GM23338 (cell line): ENCODE measurements around the gene DCAF7. TPM values are rescaled to one million over a fixed set of nuclear protein-coding genes. Genes with fewer than 3 reads are reported as not detected.

Experiments
- ATAC-seq: fragments of 200-7000 bp; cut with Tn5 transposase; 3 replicates; pipeline ENCODE4 v1.9.1; 2020
- DNase-seq: peaks from one replicate; pipeline ENCODE4 v3.0.0-alpha.2; 2015; ENCODE audit warnings: low spot score
- H2AFZ ChIP-seq: fragments of 200-600 bp; sonication (generic); 2 replicates; pipeline ENCODE4 v1.8.0; 2016; ENCODE audit warnings: antibody characterized with exemption, mild to moderate bottlenecking, moderate library complexity
- H3F3A ChIP-seq: fragments of 200-600 bp; sonication (generic); replicated peaks from 2 replicates; pipeline ENCODE4 v1.8.0; 2017; ENCODE audit warnings: antibody characterized with exemption, mixed run types, low read depth
- H3K27ac ChIP-seq: fragments of 200-600 bp; sonication (generic); 2 replicates; pipeline ENCODE4 v1.6.1; 2016; ENCODE audit warnings: low read depth
- H3K27me3 ChIP-seq: fragments of 200-600 bp; sonication (generic); 2 replicates; pipeline ENCODE4 v1.8.0; 2016; ENCODE audit warnings: mild to moderate bottlenecking, mixed run types, moderate library complexity; ENCODE audit not compliant: insufficient read depth
- H3K36me3 ChIP-seq: fragments of 200-600 bp; sonication (generic); 2 replicates; pipeline ENCODE4 v1.8.0; 2016; ENCODE audit warnings: mild to moderate bottlenecking; ENCODE audit not compliant: insufficient read depth
- H3K4me1 ChIP-seq: fragments of 200-600 bp; sonication (generic); 2 replicates; pipeline ENCODE4 v1.8.0; 2016; ENCODE audit warnings: mild to moderate bottlenecking, moderate library complexity; ENCODE audit not compliant: insufficient read depth
- H3K4me2 ChIP-seq: fragments of 200-600 bp; sonication (generic); 2 replicates; pipeline ENCODE4 v1.7.1; 2017; ENCODE audit warnings: mixed run types
- H3K4me3 ChIP-seq: fragments of 200-600 bp; sonication (generic); 2 replicates; pipeline ENCODE4 v1.6.1; 2016; ENCODE audit warnings: mixed run types
- H3K79me2 ChIP-seq: fragments of 200-600 bp; sonication (generic); replicated peaks from 2 replicates; pipeline ENCODE4 v1.8.0; 2017; ENCODE audit warnings: mild to moderate bottlenecking; ENCODE audit not compliant: insufficient read depth
- H3K9me2 ChIP-seq: fragments of 200-600 bp; sonication (generic); 2 replicates; pipeline ENCODE4 v1.8.0; 2017; ENCODE audit not compliant: insufficient read depth
- H4K20me1 ChIP-seq: fragments of 200-600 bp; sonication (generic); replicated peaks from 2 replicates; pipeline ENCODE4 v1.8.0; 2017; ENCODE audit warnings: mild to moderate bottlenecking; ENCODE audit not compliant: insufficient read depth
- H3K27ac Mint-ChIP-seq: 2 replicates; pipeline ENCODE4 v1.8.0; 2020; ENCODE audit warnings: inconsistent platforms, mild to moderate bottlenecking, moderate library complexity, mixed read lengths
- H3K27me3 Mint-ChIP-seq: 3 replicates; pipeline ENCODE4 v1.8.0; 2022; ENCODE audit warnings: low read depth, mild to moderate bottlenecking, moderate library complexity, mixed read lengths, inconsistent platforms; ENCODE audit not compliant: insufficient read depth, poor library complexity
- H3K36me3 Mint-ChIP-seq: 3 replicates; pipeline ENCODE4 v1.8.0; 2021; ENCODE audit warnings: low read depth, mild to moderate bottlenecking, inconsistent platforms, moderate library complexity, mixed read lengths
- H3K4me1 Mint-ChIP-seq: 3 replicates; pipeline ENCODE4 v1.8.0; 2020; ENCODE audit warnings: mild to moderate bottlenecking, inconsistent platforms, mixed read lengths
- H3K4me3 Mint-ChIP-seq: 3 replicates; pipeline ENCODE4 v1.8.0; 2021; ENCODE audit warnings: moderate library complexity, mild to moderate bottlenecking, inconsistent platforms, mixed read lengths
- H3K9me3 Mint-ChIP-seq: 3 replicates; pipeline ENCODE4 v1.8.0; 2020; ENCODE audit warnings: moderate library complexity, mild to moderate bottlenecking, inconsistent platforms, mixed read lengths
- JUNB ChIP-seq: IDR thresholded peaks from one replicate; pipeline ENCODE4 v1.6.1; 2016; ENCODE audit warnings: antibody characterized with exemption; ENCODE audit not compliant: unreplicated experiment
- ZNF331 ChIP-seq: fragments of 250-450 bp; sonication (Bioruptor Pico); IDR thresholded peaks from 2 replicates; pipeline ENCODE4 v1.5.0; 2020; ENCODE audit warnings: low read depth, mild to moderate bottlenecking, moderate library complexity
- polyA plus RNA-seq: library from polyadenylated mRNA; unstranded; fragments of >200 nt; fragmentation: Nextera tagmentation; extraction: Ambion mirVana; gene quantifications from 2 replicates; pipeline ENCODE4 v1.2.1, GENCODE V29; 2016
- total RNA-seq: library from RNA; depleted of rRNA; stranded (reverse); fragments of >200 nt; shearing (Covaris generic); gene quantifications from 2 replicates; pipeline ENCODE4 v1.2.3, GENCODE V29; 2014
- TF ChIP-seq, protein P1 (sequence below): IDR thresholded peaks from 2 replicates; pipeline ENCODE4 v1.6.1; 2016; ENCODE audit warnings: antibody characterized with exemption
- TF ChIP-seq, protein P2 (sequence below), 2 experiments: fragments of 200-600 bp in 1 of 2; sonication (generic) in 1 of 2; conservative IDR thresholded peaks; 2 replicates each; pipeline versions ENCODE4 v1.5.1 to v1.6.1; 2016 to 2017; ENCODE audit warnings: antibody characterized with exemption in 2 of 2, low read depth in 2 of 2, mild to moderate bottlenecking in 2 of 2, moderate library complexity in 1 of 2
- TF ChIP-seq, protein P3 (sequence below): fragments of 250-450 bp; sonication (Bioruptor Pico); IDR thresholded peaks from 2 replicates; pipeline ENCODE4 v1.5.0; 2020; ENCODE audit warnings: mild to moderate bottlenecking, moderate library complexity

Gene DCAF7
- total and polyA plus RNA-seq, 2 experiments from 2014 or later, result 31.3 to 60.1 TPM

DNA sequence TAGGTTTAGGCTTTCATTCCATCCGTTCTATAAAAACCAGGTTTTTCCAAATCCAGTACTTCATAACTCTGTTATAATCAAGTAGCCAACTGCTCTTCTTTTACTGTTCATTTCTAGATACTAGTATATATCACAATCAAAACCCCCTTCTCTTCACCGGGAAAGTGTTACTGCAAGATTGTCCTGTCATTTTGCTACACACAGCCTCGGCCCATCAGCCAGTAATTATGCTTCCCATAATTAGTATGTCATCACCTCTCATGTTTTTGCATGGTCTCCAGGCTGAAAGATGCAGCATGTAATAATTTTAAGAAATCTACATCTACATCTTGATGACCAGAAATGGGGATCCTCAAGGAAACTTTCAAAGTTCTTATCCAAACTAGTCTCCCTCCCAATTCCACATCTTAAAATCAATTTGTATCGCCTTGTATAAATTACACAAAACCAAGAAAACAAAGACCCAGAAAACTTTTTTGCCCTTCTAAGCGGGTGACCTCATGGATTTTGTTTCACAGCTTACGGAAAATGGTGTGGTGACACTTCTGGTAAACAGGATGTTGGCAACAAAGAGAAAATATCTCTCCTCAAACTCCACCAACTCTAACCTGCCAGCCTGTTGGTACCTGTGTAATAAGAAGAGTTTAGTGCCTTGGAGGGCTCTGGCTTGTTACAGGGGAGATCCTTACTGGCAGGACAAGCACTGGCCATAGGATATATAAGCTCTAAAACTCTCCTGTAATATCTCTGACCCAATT, 59.7 kb downstream of the DCAF7 start (continued):
- no peak for TF ChIP-seq JUNB
- TF ChIP-seq, protein P1, sequence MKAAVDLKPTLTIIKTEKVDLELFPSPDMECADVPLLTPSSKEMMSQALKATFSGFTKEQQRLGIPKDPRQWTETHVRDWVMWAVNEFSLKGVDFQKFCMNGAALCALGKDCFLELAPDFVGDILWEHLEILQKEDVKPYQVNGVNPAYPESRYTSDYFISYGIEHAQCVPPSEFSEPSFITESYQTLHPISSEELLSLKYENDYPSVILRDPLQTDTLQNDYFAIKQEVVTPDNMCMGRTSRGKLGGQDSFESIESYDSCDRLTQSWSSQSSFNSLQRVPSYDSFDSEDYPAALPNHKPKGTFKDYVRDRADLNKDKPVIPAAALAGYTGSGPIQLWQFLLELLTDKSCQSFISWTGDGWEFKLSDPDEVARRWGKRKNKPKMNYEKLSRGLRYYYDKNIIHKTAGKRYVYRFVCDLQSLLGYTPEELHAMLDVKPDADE, result no peak
- TF ChIP-seq, protein P2, sequence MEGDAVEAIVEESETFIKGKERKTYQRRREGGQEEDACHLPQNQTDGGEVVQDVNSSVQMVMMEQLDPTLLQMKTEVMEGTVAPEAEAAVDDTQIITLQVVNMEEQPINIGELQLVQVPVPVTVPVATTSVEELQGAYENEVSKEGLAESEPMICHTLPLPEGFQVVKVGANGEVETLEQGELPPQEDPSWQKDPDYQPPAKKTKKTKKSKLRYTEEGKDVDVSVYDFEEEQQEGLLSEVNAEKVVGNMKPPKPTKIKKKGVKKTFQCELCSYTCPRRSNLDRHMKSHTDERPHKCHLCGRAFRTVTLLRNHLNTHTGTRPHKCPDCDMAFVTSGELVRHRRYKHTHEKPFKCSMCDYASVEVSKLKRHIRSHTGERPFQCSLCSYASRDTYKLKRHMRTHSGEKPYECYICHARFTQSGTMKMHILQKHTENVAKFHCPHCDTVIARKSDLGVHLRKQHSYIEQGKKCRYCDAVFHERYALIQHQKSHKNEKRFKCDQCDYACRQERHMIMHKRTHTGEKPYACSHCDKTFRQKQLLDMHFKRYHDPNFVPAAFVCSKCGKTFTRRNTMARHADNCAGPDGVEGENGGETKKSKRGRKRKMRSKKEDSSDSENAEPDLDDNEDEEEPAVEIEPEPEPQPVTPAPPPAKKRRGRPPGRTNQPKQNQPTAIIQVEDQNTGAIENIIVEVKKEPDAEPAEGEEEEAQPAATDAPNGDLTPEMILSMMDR (conservative IDR thresholded peaks at IDR 0.05; ENCODE audit: low read depth in 2 of 2), result no peak

DNA sequence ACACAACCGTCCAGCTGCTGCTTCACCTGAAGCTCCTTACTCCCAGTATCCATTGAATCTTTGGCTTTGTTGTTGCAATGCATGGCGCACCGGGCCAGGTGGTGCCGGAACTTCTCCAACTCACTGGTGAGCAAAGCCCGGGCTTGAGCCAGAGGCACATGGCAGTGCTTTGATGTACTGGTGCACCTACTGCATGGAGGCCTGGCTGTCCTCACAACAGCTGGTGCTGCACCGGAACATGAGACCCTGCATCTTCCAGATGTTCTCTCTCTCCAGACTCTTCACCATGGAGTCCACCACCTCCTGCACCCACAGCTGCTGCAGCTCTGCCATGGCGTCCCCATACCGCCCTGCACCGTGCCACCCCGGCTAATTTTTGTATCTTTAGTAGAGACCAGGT, 60.6 kb downstream of the DCAF7 start:
- Mint-ChIP-seq H3K4me1 (no peaks in the 10 kb centered on the region), H3K27ac (no peak overlapping the region), H3K9me3 (no peaks in the 10 kb centered on the region), H3K4me3 (no peak overlapping the region), H3K27me3 (no peaks in the 10 kb centered on the region), H3K36me3 (peaks cover 38% of the 10 kb centered on the region)
- H3K79me2 ChIP-seq, result no peaks in the 10 kb centered on the region
- DNase-seq (no peak), ATAC-seq (no peak)
- TF ChIP-seq, protein P3, sequence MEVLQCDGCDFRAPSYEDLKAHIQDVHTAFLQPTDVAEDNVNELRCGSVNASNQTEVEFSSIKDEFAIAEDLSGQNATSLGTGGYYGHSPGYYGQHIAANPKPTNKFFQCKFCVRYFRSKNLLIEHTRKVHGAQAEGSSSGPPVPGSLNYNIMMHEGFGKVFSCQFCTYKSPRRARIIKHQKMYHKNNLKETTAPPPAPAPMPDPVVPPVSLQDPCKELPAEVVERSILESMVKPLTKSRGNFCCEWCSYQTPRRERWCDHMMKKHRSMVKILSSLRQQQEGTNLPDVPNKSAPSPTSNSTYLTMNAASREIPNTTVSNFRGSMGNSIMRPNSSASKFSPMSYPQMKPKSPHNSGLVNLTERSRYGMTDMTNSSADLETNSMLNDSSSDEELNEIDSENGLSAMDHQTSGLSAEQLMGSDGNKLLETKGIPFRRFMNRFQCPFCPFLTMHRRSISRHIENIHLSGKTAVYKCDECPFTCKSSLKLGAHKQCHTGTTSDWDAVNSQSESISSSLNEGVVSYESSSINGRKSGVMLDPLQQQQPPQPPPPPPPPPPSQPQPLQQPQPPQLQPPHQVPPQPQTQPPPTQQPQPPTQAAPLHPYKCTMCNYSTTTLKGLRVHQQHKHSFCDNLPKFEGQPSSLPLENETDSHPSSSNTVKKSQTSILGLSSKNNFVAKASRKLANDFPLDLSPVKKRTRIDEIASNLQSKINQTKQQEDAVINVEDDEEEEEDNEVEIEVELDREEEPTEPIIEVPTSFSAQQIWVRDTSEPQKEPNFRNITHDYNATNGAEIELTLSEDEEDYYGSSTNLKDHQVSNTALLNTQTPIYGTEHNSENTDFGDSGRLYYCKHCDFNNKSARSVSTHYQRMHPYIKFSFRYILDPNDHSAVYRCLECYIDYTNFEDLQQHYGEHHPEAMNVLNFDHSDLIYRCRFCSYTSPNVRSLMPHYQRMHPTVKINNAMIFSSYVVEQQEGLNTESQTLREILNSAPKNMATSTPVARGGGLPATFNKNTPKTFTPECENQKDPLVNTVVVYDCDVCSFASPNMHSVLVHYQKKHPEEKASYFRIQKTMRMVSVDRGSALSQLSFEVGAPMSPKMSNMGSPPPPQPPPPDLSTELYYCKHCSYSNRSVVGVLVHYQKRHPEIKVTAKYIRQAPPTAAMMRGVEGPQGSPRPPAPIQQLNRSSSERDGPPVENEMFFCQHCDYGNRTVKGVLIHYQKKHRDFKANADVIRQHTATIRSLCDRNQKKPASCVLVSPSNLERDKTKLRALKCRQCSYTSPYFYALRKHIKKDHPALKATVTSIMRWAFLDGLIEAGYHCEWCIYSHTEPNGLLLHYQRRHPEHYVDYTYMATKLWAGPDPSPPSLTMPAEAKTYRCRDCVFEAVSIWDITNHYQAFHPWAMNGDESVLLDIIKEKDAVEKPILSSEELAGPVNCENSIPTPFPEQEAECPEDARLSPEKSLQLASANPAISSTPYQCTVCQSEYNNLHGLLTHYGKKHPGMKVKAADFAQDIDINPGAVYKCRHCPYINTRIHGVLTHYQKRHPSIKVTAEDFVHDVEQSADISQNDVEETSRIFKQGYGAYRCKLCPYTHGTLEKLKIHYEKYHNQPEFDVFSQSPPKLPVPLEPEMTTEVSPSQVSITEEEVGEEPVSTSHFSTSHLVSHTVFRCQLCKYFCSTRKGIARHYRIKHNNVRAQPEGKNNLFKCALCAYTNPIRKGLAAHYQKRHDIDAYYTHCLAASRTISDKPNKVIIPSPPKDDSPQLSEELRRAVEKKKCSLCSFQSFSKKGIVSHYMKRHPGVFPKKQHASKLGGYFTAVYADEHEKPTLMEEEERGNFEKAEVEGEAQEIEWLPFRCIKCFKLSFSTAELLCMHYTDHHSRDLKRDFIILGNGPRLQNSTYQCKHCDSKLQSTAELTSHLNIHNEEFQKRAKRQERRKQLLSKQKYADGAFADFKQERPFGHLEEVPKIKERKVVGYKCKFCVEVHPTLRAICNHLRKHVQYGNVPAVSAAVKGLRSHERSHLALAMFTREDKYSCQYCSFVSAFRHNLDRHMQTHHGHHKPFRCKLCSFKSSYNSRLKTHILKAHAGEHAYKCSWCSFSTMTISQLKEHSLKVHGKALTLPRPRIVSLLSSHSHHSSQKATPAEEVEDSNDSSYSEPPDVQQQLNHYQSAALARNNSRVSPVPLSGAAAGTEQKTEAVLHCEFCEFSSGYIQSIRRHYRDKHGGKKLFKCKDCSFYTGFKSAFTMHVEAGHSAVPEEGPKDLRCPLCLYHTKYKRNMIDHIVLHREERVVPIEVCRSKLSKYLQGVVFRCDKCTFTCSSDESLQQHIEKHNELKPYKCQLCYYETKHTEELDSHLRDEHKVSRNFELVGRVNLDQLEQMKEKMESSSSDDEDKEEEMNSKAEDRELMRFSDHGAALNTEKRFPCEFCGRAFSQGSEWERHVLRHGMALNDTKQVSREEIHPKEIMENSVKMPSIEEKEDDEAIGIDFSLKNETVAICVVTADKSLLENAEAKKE (CRISPR knock-in tag), result no peak
- TF ChIP-seq ZNF331 (CRISPR knock-in tag), result no peak
- no peaks in the 10 kb centered on the region for H3K9me2 ChIP-seq
- H3K4me2 ChIP-seq, result no peak overlapping the region
- no peaks in the 10 kb centered on the region for H4K20me1 ChIP-seq
- H3K4me1 ChIP-seq, result no peaks in the 10 kb centered on the region
- H2AFZ ChIP-seq, result no peak overlapping the region
- H3K36me3 ChIP-seq, result 0 out of 2 replicates have a peak, but pooled peaks cover 6% of the 10 kb centered on the region
- no peak overlapping the region for H3K27ac ChIP-seq
- no peak overlapping the region for H3K4me3 ChIP-seq
- H3K27me3 ChIP-seq, result no peaks in the 10 kb centered on the region
- H3F3A ChIP-seq, result 0 out of 2 replicates have a peak, but pooled peaks cover 3% of the 10 kb centered on the region
